Measurements from ENCODE around the gene KCNH1.

The KCNH1 gene

GRCh38 chr1:210942513-210942912 is 191.4 kb downstream of the KCNH1 start:
- Mint-ChIP-seq H3K36me3 (ENCODE audit: low read depth) (no peaks in the 10 kb centered on the region), H3K4me3 (no peak overlapping the region), H3K4me1 (ENCODE audit: low read depth) (peaks cover 2% of the 10 kb centered on the region), H3K9me3 (no peaks in the 10 kb centered on the region), H3K27me3 (ENCODE audit: low read depth) (no peaks in the 10 kb centered on the region), H3K27ac (no peak overlapping the region)
- no peak for DNase-seq (ENCODE audit: low spot score)

- peaks cover 2% of the 10 kb centered on the region for H3K4me1 Mint-ChIP-seq (ENCODE audit: low read depth)
- H3K4me3 Mint-ChIP-seq = no peak overlapping the region
- no peaks in the 10 kb centered on the region for H3K9me3 Mint-ChIP-seq
- no peak overlapping the region for H3K27ac Mint-ChIP-seq
- H3K27me3 Mint-ChIP-seq (ENCODE audit: low read depth) = no peaks in the 10 kb centered on the region
- no peak for DNase-seq (ENCODE audit: low spot score)
- no peaks in the 10 kb centered on the region for H3K36me3 Mint-ChIP-seq (ENCODE audit: low read depth)
These were observed 193.8 kb downstream of the KCNH1 start for GRCh38 chr1:210940081-210940617.

- DNase-seq (ENCODE audit: low spot score) = no peak
- Mint-ChIP-seq H3K4me3 (no peak overlapping the region), H3K36me3 (ENCODE audit: low read depth) (no peaks in the 10 kb centered on the region), H3K4me1 (ENCODE audit: low read depth) (peaks cover 2% of the 10 kb centered on the region), H3K27me3 (ENCODE audit: low read depth) (no peaks in the 10 kb centered on the region), H3K9me3 (no peaks in the 10 kb centered on the region), H3K27ac (no peak overlapping the region)
These were observed 195.5 kb downstream of the KCNH1 start for GRCh38 chr1:210938416-210938925.

- Mint-ChIP-seq H3K27ac (no peak overlapping the region), H3K27me3 (ENCODE audit: low read depth) (no peaks in the 10 kb centered on the region), H3K36me3 (ENCODE audit: low read depth) (no peaks in the 10 kb centered on the region), H3K4me1 (ENCODE audit: low read depth) (peaks cover 2% of the 10 kb centered on the region), H3K9me3 (no peaks in the 10 kb centered on the region), H3K4me3 (no peak overlapping the region)
- no peak for DNase-seq (ENCODE audit: low spot score)
These were observed 196.1 kb downstream of the KCNH1 start for GRCh38 chr1:210937846-210938245.

GRCh38 chr1:210935905-210936304 is 198.0 kb downstream of the KCNH1 start:
- H3K27me3 Mint-ChIP-seq (ENCODE audit: low read depth) = no peaks in the 10 kb centered on the region
- H3K9me3 Mint-ChIP-seq = peaks cover 3% of the 10 kb centered on the region
- no peak for DNase-seq (ENCODE audit: low spot score)
- H3K4me1 Mint-ChIP-seq (ENCODE audit: low read depth) = peaks cover 2% of the 10 kb centered on the region
- no peak overlapping the region for H3K4me3 Mint-ChIP-seq
- no peak overlapping the region for H3K27ac Mint-ChIP-seq
- H3K36me3 Mint-ChIP-seq (ENCODE audit: low read depth) = no peaks in the 10 kb centered on the region

GRCh38 chr1:210932104-210932503 is 201.8 kb downstream of the KCNH1 start:
- no peaks in the 10 kb centered on the region for H3K27me3 Mint-ChIP-seq (ENCODE audit: low read depth)
- H3K4me1 Mint-ChIP-seq (ENCODE audit: low read depth) = no peaks in the 10 kb centered on the region
- H3K4me3 Mint-ChIP-seq = no peak overlapping the region
- H3K9me3 Mint-ChIP-seq = peaks cover 3% of the 10 kb centered on the region
- H3K36me3 Mint-ChIP-seq (ENCODE audit: low read depth) = no peaks in the 10 kb centered on the region
- DNase-seq (ENCODE audit: low spot score) = no peak
- H3K27ac Mint-ChIP-seq = no peak overlapping the region

- H3K36me3 Mint-ChIP-seq (ENCODE audit: low read depth) = no peaks in the 10 kb centered on the region
- no peaks in the 10 kb centered on the region for H3K9me3 Mint-ChIP-seq
- no peak overlapping the region for H3K4me3 Mint-ChIP-seq
- no peak overlapping the region for H3K27ac Mint-ChIP-seq
- no peaks in the 10 kb centered on the region for H3K4me1 Mint-ChIP-seq (ENCODE audit: low read depth)
- DNase-seq (ENCODE audit: low spot score) = no peak
- no peaks in the 10 kb centered on the region for H3K27me3 Mint-ChIP-seq (ENCODE audit: low read depth)
These were observed 211.3 kb downstream of the KCNH1 start for GRCh38 chr1:210922666-210923065.

- Mint-ChIP-seq H3K36me3 (ENCODE audit: low read depth) (no peaks in the 10 kb centered on the region), H3K9me3 (no peaks in the 10 kb centered on the region), H3K27me3 (ENCODE audit: low read depth) (no peaks in the 10 kb centered on the region), H3K4me3 (no peak overlapping the region), H3K4me1 (ENCODE audit: low read depth) (no peaks in the 10 kb centered on the region), H3K27ac (no peak overlapping the region)
- DNase-seq (ENCODE audit: low spot score) = no peak
These were observed 212.9 kb downstream of the KCNH1 start for GRCh38 chr1:210920716-210921694.

GRCh38 chr1:210920258-210920657 is 213.7 kb downstream of the KCNH1 start:
- H3K4me1 Mint-ChIP-seq (ENCODE audit: low read depth) = no peaks in the 10 kb centered on the region
- no peaks in the 10 kb centered on the region for H3K9me3 Mint-ChIP-seq
- H3K27me3 Mint-ChIP-seq (ENCODE audit: low read depth) = no peaks in the 10 kb centered on the region
- no peak for DNase-seq (ENCODE audit: low spot score)
- no peak overlapping the region for H3K4me3 Mint-ChIP-seq
- H3K36me3 Mint-ChIP-seq (ENCODE audit: low read depth) = no peaks in the 10 kb centered on the region
- H3K27ac Mint-ChIP-seq = no peak overlapping the region

GRCh38 chr1:210918893-210919292 is 215.1 kb downstream of the KCNH1 start:
- Mint-ChIP-seq H3K27ac (no peak overlapping the region), H3K4me3 (no peak overlapping the region), H3K4me1 (ENCODE audit: low read depth) (no peaks in the 10 kb centered on the region), H3K27me3 (ENCODE audit: low read depth) (no peaks in the 10 kb centered on the region), H3K9me3 (no peaks in the 10 kb centered on the region), H3K36me3 (ENCODE audit: low read depth) (no peaks in the 10 kb centered on the region)
- DNase-seq (ENCODE audit: low spot score) = no peak

GRCh38 chr1:210917560-210918169 is 216.3 kb downstream of the KCNH1 start:
- H3K27ac Mint-ChIP-seq = no peak overlapping the region
- no peak for DNase-seq (ENCODE audit: low spot score)
- no peaks in the 10 kb centered on the region for H3K27me3 Mint-ChIP-seq (ENCODE audit: low read depth)
- no peak overlapping the region for H3K4me3 Mint-ChIP-seq
- no peaks in the 10 kb centered on the region for H3K4me1 Mint-ChIP-seq (ENCODE audit: low read depth)
- no peaks in the 10 kb centered on the region for H3K9me3 Mint-ChIP-seq
- no peaks in the 10 kb centered on the region for H3K36me3 Mint-ChIP-seq (ENCODE audit: low read depth)

- H3K27ac Mint-ChIP-seq = no peak overlapping the region
- H3K9me3 Mint-ChIP-seq = no peaks in the 10 kb centered on the region
- peaks cover 3% of the 10 kb centered on the region for H3K27me3 Mint-ChIP-seq (ENCODE audit: low read depth)
- no peaks in the 10 kb centered on the region for H3K4me1 Mint-ChIP-seq (ENCODE audit: low read depth)
- H3K36me3 Mint-ChIP-seq (ENCODE audit: low read depth) = no peaks in the 10 kb centered on the region
- H3K4me3 Mint-ChIP-seq = no peak overlapping the region
- DNase-seq (ENCODE audit: low spot score) = no peak
These were observed 217.4 kb downstream of the KCNH1 start for GRCh38 chr1:210916548-210916947.

GRCh38 chr1:210915890-210916507 is 217.9 kb downstream of the KCNH1 start:
- Mint-ChIP-seq H3K9me3 (no peaks in the 10 kb centered on the region), H3K27me3 (ENCODE audit: low read depth) (peaks cover 3% of the 10 kb centered on the region), H3K4me3 (no peak overlapping the region), H3K27ac (no peak overlapping the region), H3K4me1 (ENCODE audit: low read depth) (no peaks in the 10 kb centered on the region), H3K36me3 (ENCODE audit: low read depth) (no peaks in the 10 kb centered on the region)
- no peak for DNase-seq (ENCODE audit: low spot score)

GRCh38 chr1:210912752-210913151 is 221.2 kb downstream of the KCNH1 start:
- DNase-seq (ENCODE audit: low spot score) = no peak

More at GRCh38 chr1:210912752-210913151, 221.2 kb downstream of the KCNH1 start:
- H3K27ac Mint-ChIP-seq = no peak overlapping the region
- peaks cover 4% of the 10 kb centered on the region for H3K27me3 Mint-ChIP-seq (ENCODE audit: low read depth)
- H3K36me3 Mint-ChIP-seq (ENCODE audit: low read depth) = no peaks in the 10 kb centered on the region
- no peaks in the 10 kb centered on the region for H3K4me1 Mint-ChIP-seq (ENCODE audit: low read depth)
- H3K9me3 Mint-ChIP-seq = no peaks in the 10 kb centered on the region
- H3K4me3 Mint-ChIP-seq = no peak overlapping the region

All from T-helper 2 cell treated with Interferon-gamma antibody and Interleukin-4, amounts not matched to agents 5 μg/mL and 100 μg/mL, for 36 hours (primary cell).